LNCaP clone FGC (cell line): ENCODE data around the gene IGFLR1.
"Not testable (repeated sequence)": the region's sequence is repeated elsewhere in the genome, so short reads cannot be mapped to it uniquely, and the experiment has no call there.

ENCODE experiments used
- DNase-seq: peaks from one replicate; pipeline ENCODE4 v3.0.0-alpha.2; 2011; ENCODE audit warnings: low read depth
- H3K4me3 ChIP-seq: 2 replicates; pipeline ENCODE4 v1.5.1; 2011; ENCODE audit warnings: mild to moderate bottlenecking, low read depth, low read length, control low read depth
- TF ChIP-seq, protein P1 (sequence below): IDR thresholded peaks from 2 replicates; pipeline ENCODE4 v1.5.1; 2012; ENCODE audit warnings: mild to moderate bottlenecking; ENCODE audit not compliant: control insufficient read depth, insufficient read depth; ENCODE audit errors: extremely low read depth

Gene IGFLR1

DNA sequence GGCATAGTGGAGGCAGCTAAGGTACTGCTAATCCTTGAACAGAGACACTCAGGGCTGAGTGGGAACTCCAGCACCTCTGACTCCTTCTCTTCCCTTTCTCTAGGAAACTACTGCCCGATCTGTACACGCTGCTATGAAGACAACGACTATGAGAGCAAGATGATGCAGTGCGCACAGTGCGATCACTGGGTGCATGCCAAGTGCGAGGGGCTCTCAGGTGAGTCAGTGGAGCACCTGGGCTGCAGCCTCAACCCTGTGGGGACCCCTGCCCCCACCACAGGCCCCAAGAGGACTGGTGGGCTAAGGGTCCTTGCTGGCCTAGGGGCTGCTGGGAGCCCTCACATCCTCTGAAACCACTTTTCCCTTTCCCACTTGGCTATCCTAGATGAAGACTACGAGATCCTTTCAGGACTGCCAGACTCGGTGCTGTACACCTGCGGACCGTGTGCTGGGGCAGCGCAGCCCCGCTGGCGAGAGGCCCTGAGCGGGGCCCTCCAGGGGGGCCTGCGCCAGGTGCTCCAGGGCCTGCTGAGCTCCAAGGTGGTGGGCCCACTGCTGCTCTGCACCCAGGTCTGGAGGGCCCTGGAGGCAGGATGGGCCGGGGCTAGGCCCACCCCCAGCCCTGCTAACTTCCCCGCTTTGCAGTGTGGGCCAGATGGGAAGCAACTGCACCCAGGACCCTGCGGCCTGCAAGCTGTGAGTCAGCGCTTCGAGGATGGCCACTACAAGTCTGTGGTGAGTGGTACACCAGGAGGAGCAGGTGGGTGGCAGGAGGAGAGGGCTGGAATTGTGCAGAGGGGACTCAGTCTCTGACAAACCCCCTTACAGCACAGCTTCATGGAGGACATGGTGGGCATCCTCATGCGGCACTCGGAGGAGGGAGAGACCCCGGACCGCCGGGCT lies 14.9 kb downstream of the IGFLR1 start:
- DNase-seq: no peak
- H3K4me3 ChIP-seq: no peak overlapping the region

DNA sequence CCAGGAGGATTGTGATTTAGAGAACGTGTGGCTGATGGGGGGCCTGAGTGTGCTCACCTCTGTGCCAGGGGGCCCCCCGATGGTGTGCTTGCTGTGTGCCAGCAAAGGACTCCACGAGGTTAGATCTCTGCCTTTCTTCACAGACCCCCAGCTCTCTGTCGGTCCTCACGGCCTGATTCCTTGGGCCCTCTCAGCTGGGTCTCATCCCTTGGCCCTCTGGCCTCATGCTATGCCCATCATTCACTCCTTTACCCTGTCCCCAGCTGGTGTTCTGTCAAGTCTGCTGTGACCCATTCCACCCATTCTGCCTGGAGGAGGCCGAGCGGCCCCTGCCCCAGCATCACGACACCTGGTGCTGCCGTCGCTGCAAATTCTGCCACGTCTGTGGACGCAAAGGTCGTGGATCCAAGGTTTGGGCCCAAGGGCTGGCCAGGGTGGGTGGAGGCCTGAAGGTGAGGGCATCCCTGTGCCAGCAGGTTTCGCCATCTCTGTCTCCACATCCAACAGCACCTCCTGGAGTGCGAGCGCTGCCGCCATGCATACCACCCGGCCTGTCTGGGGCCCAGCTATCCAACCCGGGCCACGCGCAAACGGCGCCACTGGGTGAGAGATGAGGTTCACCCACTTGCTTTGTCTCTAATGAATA lies 16.9 kb downstream of the IGFLR1 start:
- H3K4me3 ChIP-seq: no peak overlapping the region
- no peak for DNase-seq
- TF ChIP-seq, protein P1, sequence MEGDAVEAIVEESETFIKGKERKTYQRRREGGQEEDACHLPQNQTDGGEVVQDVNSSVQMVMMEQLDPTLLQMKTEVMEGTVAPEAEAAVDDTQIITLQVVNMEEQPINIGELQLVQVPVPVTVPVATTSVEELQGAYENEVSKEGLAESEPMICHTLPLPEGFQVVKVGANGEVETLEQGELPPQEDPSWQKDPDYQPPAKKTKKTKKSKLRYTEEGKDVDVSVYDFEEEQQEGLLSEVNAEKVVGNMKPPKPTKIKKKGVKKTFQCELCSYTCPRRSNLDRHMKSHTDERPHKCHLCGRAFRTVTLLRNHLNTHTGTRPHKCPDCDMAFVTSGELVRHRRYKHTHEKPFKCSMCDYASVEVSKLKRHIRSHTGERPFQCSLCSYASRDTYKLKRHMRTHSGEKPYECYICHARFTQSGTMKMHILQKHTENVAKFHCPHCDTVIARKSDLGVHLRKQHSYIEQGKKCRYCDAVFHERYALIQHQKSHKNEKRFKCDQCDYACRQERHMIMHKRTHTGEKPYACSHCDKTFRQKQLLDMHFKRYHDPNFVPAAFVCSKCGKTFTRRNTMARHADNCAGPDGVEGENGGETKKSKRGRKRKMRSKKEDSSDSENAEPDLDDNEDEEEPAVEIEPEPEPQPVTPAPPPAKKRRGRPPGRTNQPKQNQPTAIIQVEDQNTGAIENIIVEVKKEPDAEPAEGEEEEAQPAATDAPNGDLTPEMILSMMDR: no peak

More for the DNA sequence above, 14.9 kb downstream of the IGFLR1 start:
- TF ChIP-seq, protein P1: no peak

DNA sequence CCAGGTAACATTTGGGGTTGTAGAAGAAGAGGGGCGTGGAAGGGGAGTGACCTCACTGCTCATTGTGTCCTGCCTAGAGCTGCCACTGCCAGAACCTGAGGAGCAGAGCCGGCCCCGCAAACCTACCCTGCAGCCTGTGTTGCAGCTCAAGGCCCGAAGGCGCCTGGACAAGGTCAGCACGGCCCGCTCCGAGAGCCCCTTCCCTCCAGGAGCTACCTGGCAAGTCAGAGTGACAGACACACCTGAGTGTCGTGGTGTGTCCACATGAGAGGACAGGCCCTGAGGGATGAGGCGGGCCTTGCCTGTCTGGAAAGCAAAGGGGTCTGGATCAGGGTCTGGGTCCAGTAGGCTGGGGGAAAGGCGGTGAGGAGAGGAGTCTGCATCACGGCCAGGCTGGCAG lies 17.7 kb downstream of the IGFLR1 start:
- DNase-seq: no peak

DNA sequence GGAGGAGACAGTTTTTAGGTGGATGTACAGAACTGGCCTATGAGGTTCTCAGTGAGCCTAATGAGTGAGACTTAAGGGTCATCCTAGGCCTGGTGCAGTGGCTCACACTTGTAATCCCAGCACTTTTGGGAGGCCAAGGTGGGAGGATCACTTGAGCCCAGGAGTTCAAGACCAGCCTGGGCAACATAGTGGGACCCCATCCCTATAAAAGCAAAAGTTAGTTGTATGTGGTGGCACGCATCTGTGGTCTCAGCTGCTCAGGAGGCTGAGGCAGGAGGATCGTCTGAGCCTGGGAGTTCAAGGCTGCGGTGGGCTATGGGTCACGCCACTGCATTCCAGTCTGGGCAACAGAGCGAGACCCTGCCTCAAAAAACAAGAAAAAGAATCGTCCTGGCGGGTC lies 18.1 kb downstream of the IGFLR1 start:
- H3K4me3 ChIP-seq: not testable (repeated sequence)

More for the DNA sequence above, 17.7 kb downstream of the IGFLR1 start:
- TF ChIP-seq, protein P1: no peak
- no peak overlapping the region for H3K4me3 ChIP-seq

DNA sequence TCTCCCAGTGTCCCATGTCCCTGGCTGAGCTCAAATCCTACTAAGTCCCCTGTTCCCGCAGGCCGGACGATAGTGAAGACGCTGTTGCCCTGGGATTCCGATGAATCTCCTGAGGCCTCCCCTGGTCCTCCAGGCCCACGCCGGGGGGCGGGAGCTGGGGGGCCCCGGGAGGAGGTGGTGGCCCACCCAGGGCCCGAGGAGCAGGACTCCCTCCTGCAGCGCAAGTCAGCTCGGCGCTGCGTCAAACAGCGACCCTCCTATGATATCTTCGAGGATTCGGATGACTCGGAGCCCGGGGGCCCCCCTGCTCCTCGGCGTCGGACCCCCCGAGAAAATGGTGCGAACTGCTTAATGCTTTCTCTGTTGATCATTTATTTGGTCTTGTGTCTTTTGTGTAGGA lies 18.6 kb downstream of the IGFLR1 start:
- TF ChIP-seq, protein P1: no peak
- H3K4me3 ChIP-seq: no peak overlapping the region
- no peak for DNase-seq

More for the DNA sequence above, 18.1 kb downstream of the IGFLR1 start:
- DNase-seq: not testable (repeated sequence)

DNA sequence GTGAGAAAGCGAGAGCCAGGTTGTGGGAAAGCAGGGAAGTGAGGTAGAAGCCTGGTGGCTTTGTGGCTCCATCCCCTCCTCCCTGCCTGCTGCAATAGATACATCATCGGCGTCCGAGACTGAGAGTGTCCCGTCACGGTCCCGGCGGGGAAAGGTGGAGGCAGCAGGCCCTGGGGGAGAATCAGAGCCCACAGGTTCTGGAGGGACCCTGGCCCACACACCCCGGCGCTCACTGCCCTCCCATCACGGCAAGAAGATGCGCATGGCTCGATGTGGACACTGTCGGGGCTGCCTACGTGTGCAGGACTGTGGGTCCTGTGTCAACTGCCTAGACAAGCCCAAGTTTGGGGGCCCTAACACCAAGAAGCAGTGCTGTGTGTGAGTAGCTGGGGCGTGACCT lies 19.4 kb downstream of the IGFLR1 start:
- no peak overlapping the region for H3K4me3 ChIP-seq
- TF ChIP-seq, protein P1: no peak
- DNase-seq: no peak

DNA sequence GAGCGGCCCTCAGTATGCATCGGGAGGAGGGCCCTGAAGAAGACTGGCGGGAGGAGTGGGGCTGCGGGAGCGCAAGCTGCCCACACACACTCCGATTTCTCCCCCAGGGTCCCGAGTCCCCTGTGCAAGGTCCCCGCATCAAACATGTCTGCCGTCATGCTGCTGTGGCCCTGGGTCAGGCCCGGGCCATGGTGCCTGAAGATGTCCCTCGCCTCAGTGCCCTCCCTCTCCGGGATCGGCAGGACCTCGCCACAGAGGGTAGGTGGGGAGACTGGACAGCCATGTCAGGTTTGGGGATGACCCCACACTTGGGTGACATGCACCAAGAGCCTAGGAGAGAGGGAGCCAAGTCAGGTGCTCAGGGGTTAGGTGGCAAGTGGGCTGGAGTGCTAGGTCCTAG lies 19.8 kb downstream of the IGFLR1 start:
- H3K4me3 ChIP-seq: no peak overlapping the region
- TF ChIP-seq, protein P1: no peak
- DNase-seq: no peak
